Upper lobe of left lung (tissue), 4 donors: ENCODE data around the gene NAV2.

ENCODE experiments used
- CTCF ChIP-seq, 6 experiments: fragments of 450-650 bp in 4 of 6; fragments of 200-600 bp in 2 of 6; sonication (generic) in 2 of 6; IDR thresholded peaks; one replicate each; pipeline ENCODE4 v1.5.1; 2016 to 2019; ENCODE audit warnings: antibody characterized with exemption in 6 of 6
- EP300 ChIP-seq, 4 donors: sonication (generic); formaldehyde crosslinking; IDR thresholded peaks; one replicate each; pipeline ENCODE4 v1.5.1; 2017; ENCODE audit warnings: antibody characterized with exemption in 4 of 4, control low read depth in 2 of 4
- POLR2A ChIP-seq, 4 donors: fragments of 450-650 bp; IDR thresholded peaks; one replicate each; pipeline ENCODE4 v1.5.1; 2016 to 2017; ENCODE audit warnings: antibody characterized with exemption in 4 of 4, mild to moderate bottlenecking in 2 of 4
- POLR2AphosphoS5 ChIP-seq, 2 donors: sonication (generic); formaldehyde crosslinking; IDR thresholded peaks; one replicate each; pipeline ENCODE4 v1.5.1; 2017; ENCODE audit warnings: antibody characterized with exemption in 2 of 2

- no peak for TF ChIP-seq POLR2AphosphoS5 (IDR thresholded peaks at IDR 0.05)
- no peak for TF ChIP-seq CTCF (IDR thresholded peaks at IDR 0.05)
- TF ChIP-seq POLR2A (IDR thresholded peaks at IDR 0.05): no peak
- TF ChIP-seq EP300 (IDR thresholded peaks at IDR 0.05): no peak
These were observed 68.7 kb downstream of the NAV2 start for GRCh38 chr11:19781351-19781750.
